Measurements from ENCODE around the gene TPD52L1.

TPD52L1 gene

GRCh38 chr6:125151700-125152099 is 1.9 kb upstream of the TPD52L1 start:
- Histone ChIP-seq H2AFZ (ENCODE audit: low read depth, low read length) (no peak overlapping the region), H4K20me1 (ENCODE audit: insufficient read depth, low read length) (no peaks in the 10 kb centered on the region), H3K36me3 (replicated peaks; ENCODE audit: low read depth, low read length) (no peaks in the 10 kb centered on the region), H3K9me3 (ENCODE audit: insufficient read depth, low read length) (no peaks in the 10 kb centered on the region), H3K27me3 (ENCODE audit: low read depth, low read length) (no peaks in the 10 kb centered on the region), H3K4me2 (ENCODE audit: low read length) (no peak overlapping the region), H3K79me2 (ENCODE audit: low read length) (no peaks in the 10 kb centered on the region), H3K9ac (ENCODE audit: low read length) (no peak overlapping the region), H3K4me3 (ENCODE audit: low read length) (no peak overlapping the region), H3K4me1 (ENCODE audit: low read length) (peaks cover 8% of the 10 kb centered on the region; the same call in 1 of the 2 replicates), H3K27ac (ENCODE audit: low read length) (no peak overlapping the region)
- TF ChIP-seq EZH2phosphoT487 (IDR thresholded peaks at IDR 0.05; ENCODE audit: low read depth) (no peak), CTCF (IDR thresholded peaks at IDR 0.05; ENCODE audit: low read depth, low read length) (no peak)

GRCh38 chr6:125154118-125154760 is 666 bp downstream of the TPD52L1 start:
- Histone ChIP-seq H3K4me2 (ENCODE audit: low read length) (no peak overlapping the region), H3K9me3 (ENCODE audit: insufficient read depth, low read length) (no peaks in the 10 kb centered on the region), H3K4me3 (ENCODE audit: low read length) (no peak overlapping the region), H3K79me2 (ENCODE audit: low read length) (no peaks in the 10 kb centered on the region), H3K9ac (ENCODE audit: low read length) (no peak overlapping the region), H3K27ac (ENCODE audit: low read length) (no peak overlapping the region), H2AFZ (ENCODE audit: low read depth, low read length) (no peak overlapping the region), H3K36me3 (replicated peaks; ENCODE audit: low read depth, low read length) (no peaks in the 10 kb centered on the region), H3K27me3 (ENCODE audit: low read depth, low read length) (no peaks in the 10 kb centered on the region), H4K20me1 (ENCODE audit: insufficient read depth, low read length) (no peaks in the 10 kb centered on the region), H3K4me1 (ENCODE audit: low read length) (peaks cover 8% of the 10 kb centered on the region; the same call in 1 of the 2 replicates)
- TF ChIP-seq CTCF (IDR thresholded peaks at IDR 0.05; ENCODE audit: low read depth, low read length) (no peak), EZH2phosphoT487 (IDR thresholded peaks at IDR 0.05; ENCODE audit: low read depth) (no peak)

- H3K27me3 ChIP-seq (ENCODE audit: low read depth, low read length), result no peaks in the 10 kb centered on the region
- H2AFZ ChIP-seq (ENCODE audit: low read depth, low read length), result no peak overlapping the region
- no peak overlapping the region for H3K4me3 ChIP-seq (ENCODE audit: low read length)
- H3K4me1 ChIP-seq (ENCODE audit: low read length), result peaks cover 7% of the 10 kb centered on the region; the same call in 1 of the 2 replicates
- no peaks in the 10 kb centered on the region for H3K9me3 ChIP-seq (ENCODE audit: insufficient read depth, low read length)
- H4K20me1 ChIP-seq (ENCODE audit: insufficient read depth, low read length), result no peaks in the 10 kb centered on the region
- H3K27ac ChIP-seq (ENCODE audit: low read length), result no peak overlapping the region
- no peaks in the 10 kb centered on the region for H3K79me2 ChIP-seq (ENCODE audit: low read length)
- H3K36me3 ChIP-seq (replicated peaks; ENCODE audit: low read depth, low read length), result no peaks in the 10 kb centered on the region
- H3K9ac ChIP-seq (ENCODE audit: low read length), result no peak overlapping the region
- no peak overlapping the region for H3K4me2 ChIP-seq (ENCODE audit: low read length)
- TF ChIP-seq CTCF (IDR thresholded peaks at IDR 0.05; ENCODE audit: low read depth, low read length) (no peak), EZH2phosphoT487 (IDR thresholded peaks at IDR 0.05; ENCODE audit: low read depth) (no peak)
Observed at GRCh38 chr6:125154761-125155135, 1.2 kb downstream of the TPD52L1 start.

- Histone ChIP-seq H3K79me2 (ENCODE audit: low read length) (no peaks in the 10 kb centered on the region), H2AFZ (ENCODE audit: low read depth, low read length) (no peak overlapping the region), H3K27ac (ENCODE audit: low read length) (no peak overlapping the region), H3K9me3 (ENCODE audit: insufficient read depth, low read length) (no peaks in the 10 kb centered on the region), H3K4me3 (ENCODE audit: low read length) (no peak overlapping the region), H3K27me3 (ENCODE audit: low read depth, low read length) (no peaks in the 10 kb centered on the region), H3K4me2 (ENCODE audit: low read length) (no peak overlapping the region), H3K36me3 (replicated peaks; ENCODE audit: low read depth, low read length) (no peaks in the 10 kb centered on the region), H3K9ac (ENCODE audit: low read length) (no peak overlapping the region), H4K20me1 (ENCODE audit: insufficient read depth, low read length) (no peaks in the 10 kb centered on the region), H3K4me1 (ENCODE audit: low read length) (peaks cover 5% of the 10 kb centered on the region; the same call in 1 of the 2 replicates)
- no peak for TF ChIP-seq EZH2phosphoT487 (IDR thresholded peaks at IDR 0.05; ENCODE audit: low read depth)
- no peak for TF ChIP-seq CTCF (IDR thresholded peaks at IDR 0.05; ENCODE audit: low read depth, low read length)
Observed at GRCh38 chr6:125155344-125155743, 1.8 kb downstream of the TPD52L1 start.

All from OCI-LY3 (cell line).